NOMO-1 treated with dmso at 0.1 percent for 144 hours (cell line): ENCODE results near the gene RFX7.

Experiments used
- DNase-seq: peaks from one replicate; lab custom pipeline; 2025; ENCODE audit not compliant: unreplicated experiment; lab: John Stamatoyannopoulos, UW

Gene RFX7

GRCh38 chr15:56244038-56244810 lies 545 bp upstream of the RFX7 start:
- DNase-seq = no peak

GRCh38 chr15:56242576-56243162 lies 1.0 kb downstream of the RFX7 start:
- no peak for DNase-seq

- no peak for DNase-seq
Measured at GRCh38 chr15:56241374-56242105, 2.1 kb downstream of the RFX7 start.

GRCh38 chr15:56240390-56240789 lies 3.3 kb downstream of the RFX7 start:
- no peak for DNase-seq

- DNase-seq = no peak
Measured at GRCh38 chr15:56236197-56236596, 7.5 kb downstream of the RFX7 start.

- DNase-seq = no peak
Measured at GRCh38 chr15:56234804-56235203, 8.9 kb downstream of the RFX7 start.

GRCh38 chr15:56233549-56233948 lies 10.1 kb downstream of the RFX7 start:
- DNase-seq = no peak

GRCh38 chr15:56232058-56232457 lies 11.6 kb downstream of the RFX7 start:
- DNase-seq = no peak

- no peak for DNase-seq
Measured at GRCh38 chr15:56228854-56229253, 14.8 kb downstream of the RFX7 start.

- DNase-seq = no peak
Measured at GRCh38 chr15:56228352-56228751, 15.3 kb downstream of the RFX7 start.

GRCh38 chr15:56227780-56228179 lies 15.9 kb downstream of the RFX7 start:
- no peak for DNase-seq

GRCh38 chr15:56227306-56227705 lies 16.4 kb downstream of the RFX7 start:
- DNase-seq = no peak

GRCh38 chr15:56225520-56225919 lies 18.2 kb downstream of the RFX7 start:
- DNase-seq = no peak

GRCh38 chr15:56222302-56222701 lies 21.4 kb downstream of the RFX7 start:
- DNase-seq = no peak

GRCh38 chr15:56217341-56217740 lies 26.3 kb downstream of the RFX7 start:
- no peak for DNase-seq

- DNase-seq = no peak
Measured at GRCh38 chr15:56215769-56216168, 27.9 kb downstream of the RFX7 start.

- no peak for DNase-seq
Measured at GRCh38 chr15:56211960-56212550, 31.6 kb downstream of the RFX7 start.

- no peak for DNase-seq
Measured at GRCh38 chr15:56211064-56211463, 32.6 kb downstream of the RFX7 start.

- no peak for DNase-seq
Measured at GRCh38 chr15:56208641-56209155, 35.0 kb downstream of the RFX7 start.

- DNase-seq = no peak
Measured at GRCh38 chr15:56208185-56208584, 35.5 kb downstream of the RFX7 start.

GRCh38 chr15:56207711-56208110 lies 36.0 kb downstream of the RFX7 start:
- DNase-seq = no peak

GRCh38 chr15:56207092-56207491 lies 36.6 kb downstream of the RFX7 start:
- no peak for DNase-seq
